22Rv1 (cell line): ENCODE results near the gene TUBGCP2.

Experiments
- H3K27ac ChIP-seq: fragments of 450-650 bp; 2 replicates; pipeline ENCODE4 v1.5.1; 2017
- CTCF ChIP-seq: fragments of 450-650 bp; IDR thresholded peaks from 2 replicates; pipeline ENCODE4 v1.5.1; 2017; ENCODE audit warnings: mild to moderate bottlenecking
- ZFX ChIP-seq: fragments of 450-650 bp; IDR thresholded peaks from 2 replicates; pipeline ENCODE4 v1.6.1; 2017; ENCODE audit warnings: antibody characterized with exemption, borderline replicate concordance

TUBGCP2 gene

GRCh38 chr10:133259602-133259989 lies 49.1 kb downstream of the TUBGCP2 start:
- no peak overlapping the region for H3K27ac ChIP-seq
- TF ChIP-seq ZFX (no peak), CTCF (no peak)

- no peak overlapping the region for H3K27ac ChIP-seq
- TF ChIP-seq ZFX: no peak
- no peak for TF ChIP-seq CTCF
Measured at GRCh38 chr10:133258818-133259601, 49.7 kb downstream of the TUBGCP2 start.

GRCh38 chr10:133258066-133258817 lies 50.4 kb downstream of the TUBGCP2 start:
- H3K27ac ChIP-seq: no peak overlapping the region
- TF ChIP-seq CTCF: no peak

- TF ChIP-seq CTCF (peak; percentile 89), ZFX (no peak)
- H3K27ac ChIP-seq: no peak overlapping the region
Measured at GRCh38 chr10:133257489-133258065, 51.1 kb downstream of the TUBGCP2 start.

GRCh38 chr10:133255323-133255722 lies 53.3 kb downstream of the TUBGCP2 start:
- H3K27ac ChIP-seq: no peak overlapping the region
- no peak for TF ChIP-seq ZFX

GRCh38 chr10:133254421-133255120 lies 54.1 kb downstream of the TUBGCP2 start:
- H3K27ac ChIP-seq: no peak overlapping the region
- TF ChIP-seq ZFX (no peak), CTCF (no peak)

GRCh38 chr10:133253361-133253955 lies 55.2 kb downstream of the TUBGCP2 start:
- H3K27ac ChIP-seq: no peak overlapping the region
- TF ChIP-seq ZFX (no peak), CTCF (no peak)
